SKM-1 (cell line): ENCODE results near the gene TDO2.
"Not testable (repeated sequence)": the region's sequence is repeated elsewhere in the genome, so short reads cannot be mapped to it uniquely, and the experiment has no call there.

Source experiments
- DNase-seq: peaks from one replicate; lab custom pipeline; 2025; ENCODE audit not compliant: unreplicated experiment; lab: John Stamatoyannopoulos, UW

The TDO2 gene

DNA sequence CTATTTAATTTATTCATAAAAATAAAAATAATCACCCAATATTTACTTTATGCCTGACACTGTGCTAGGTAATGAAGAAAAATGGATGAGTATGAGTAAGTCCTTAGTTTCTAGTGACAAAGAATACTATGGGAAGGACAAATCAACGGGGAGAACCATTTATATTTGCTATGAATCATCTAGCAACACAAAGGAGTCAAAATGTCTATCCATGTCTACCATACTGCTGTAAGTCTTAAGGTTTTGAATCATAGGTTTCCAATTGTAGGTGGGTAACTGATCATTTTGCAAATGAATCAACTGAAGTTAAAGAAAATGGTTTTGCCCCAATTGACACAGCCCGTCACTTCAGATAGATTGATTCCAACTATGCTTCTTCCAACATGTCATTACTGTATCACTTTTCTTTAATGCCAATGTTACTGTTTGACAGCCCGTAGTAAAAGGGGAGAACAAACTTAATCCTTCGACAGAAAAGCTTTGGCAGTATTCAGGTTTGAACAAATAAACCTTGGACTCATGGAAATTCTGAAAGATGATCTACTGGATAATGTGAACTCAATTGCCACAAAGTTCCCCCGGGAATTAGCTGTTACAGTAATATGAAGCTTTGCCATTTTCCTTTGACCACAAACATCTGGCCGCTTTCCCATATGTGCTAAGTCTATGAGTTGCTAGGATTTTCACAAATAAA lies 3.2 kb downstream of the TDO2 start:
- no peak for DNase-seq

DNA sequence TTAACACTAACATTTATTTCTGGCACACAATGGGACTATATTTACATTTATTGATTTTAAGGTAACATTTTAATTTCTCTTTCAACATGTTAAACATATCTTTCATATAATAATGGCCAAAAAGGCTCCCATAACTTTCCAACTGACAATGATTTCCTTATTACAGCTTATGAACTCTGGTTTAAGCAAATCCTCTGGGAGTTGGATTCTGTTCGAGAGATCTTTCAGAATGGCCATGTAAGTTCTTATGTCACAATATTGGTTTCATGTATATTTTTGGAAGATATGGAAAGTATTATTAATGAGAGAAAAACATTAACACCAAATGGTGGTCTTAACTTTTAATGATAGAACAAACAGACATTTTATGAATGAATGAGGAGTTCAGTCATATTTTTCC lies 4.1 kb downstream of the TDO2 start:
- no peak for DNase-seq

DNA sequence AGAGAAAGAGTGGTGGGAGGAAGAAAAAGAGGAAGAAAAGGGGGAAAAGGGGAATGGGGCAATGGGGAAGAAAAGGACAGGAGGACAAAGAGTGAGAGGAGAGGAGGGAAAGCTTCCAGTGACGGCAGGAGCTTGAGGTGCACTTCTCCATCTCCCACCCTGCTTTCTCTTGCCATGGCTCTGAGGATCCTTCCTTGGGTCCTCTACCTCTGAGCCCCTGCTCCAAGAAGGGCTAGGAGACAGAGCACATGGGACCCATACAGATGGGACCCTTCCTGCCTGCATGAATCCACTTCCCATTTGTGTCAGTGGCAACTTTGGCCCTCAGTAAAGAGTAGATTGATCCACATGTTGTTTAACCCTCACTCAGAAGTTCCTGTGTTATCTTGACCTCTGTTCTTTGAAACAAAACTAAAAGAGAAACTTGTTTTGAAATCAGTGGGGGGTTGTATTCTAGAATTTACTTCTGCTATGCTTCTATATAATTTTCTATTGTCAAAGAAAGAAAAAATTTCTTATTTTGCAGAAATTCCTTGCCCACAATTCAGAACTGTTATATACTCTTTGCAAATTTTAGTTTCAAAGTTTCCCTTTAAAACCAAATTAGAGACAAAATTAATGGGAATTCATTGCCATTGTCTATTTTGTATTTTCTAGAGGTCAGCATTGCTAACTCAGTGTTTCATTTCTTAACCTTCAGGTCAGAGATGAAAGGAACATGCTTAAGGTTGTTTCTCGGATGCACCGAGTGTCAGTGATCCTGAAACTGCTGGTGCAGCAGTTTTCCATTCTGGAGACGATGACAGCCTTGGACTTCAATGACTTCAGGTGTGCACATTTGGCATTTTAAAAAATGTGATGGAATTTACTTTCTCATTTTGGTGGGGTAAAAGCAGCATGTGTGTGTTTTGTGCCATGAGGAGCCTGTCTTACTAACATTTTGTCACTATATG lies 5.0 kb downstream of the TDO2 start:
- DNase-seq: no peak

DNA sequence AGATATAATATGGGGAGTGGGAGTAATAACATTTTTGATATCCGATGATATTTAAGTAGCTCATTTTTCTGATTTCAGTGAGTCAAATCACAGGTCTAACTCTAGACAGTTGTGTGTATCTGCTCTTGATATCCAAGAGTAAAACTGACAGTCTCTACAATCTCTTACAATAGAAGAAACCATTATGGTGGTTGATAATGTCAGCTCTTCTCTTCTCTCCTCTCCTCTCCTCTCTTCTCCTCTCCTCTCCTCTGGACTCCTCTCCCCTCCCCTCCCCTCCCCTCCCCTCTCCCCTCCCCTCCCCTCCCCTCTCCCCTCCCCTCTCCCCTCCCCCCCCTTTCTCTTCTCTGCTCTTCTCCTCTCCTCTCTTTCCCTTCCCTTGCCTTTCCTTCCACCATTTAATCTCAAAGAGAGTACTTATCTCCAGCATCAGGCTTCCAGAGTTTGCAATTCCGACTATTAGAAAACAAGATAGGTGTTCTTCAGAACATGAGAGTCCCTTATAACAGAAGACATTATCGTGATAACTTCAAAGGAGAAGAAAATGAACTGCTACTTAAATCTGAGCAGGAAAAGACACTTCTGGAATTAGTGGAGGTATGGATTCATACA lies 6.2 kb downstream of the TDO2 start:
- DNase-seq: no peak

DNA sequence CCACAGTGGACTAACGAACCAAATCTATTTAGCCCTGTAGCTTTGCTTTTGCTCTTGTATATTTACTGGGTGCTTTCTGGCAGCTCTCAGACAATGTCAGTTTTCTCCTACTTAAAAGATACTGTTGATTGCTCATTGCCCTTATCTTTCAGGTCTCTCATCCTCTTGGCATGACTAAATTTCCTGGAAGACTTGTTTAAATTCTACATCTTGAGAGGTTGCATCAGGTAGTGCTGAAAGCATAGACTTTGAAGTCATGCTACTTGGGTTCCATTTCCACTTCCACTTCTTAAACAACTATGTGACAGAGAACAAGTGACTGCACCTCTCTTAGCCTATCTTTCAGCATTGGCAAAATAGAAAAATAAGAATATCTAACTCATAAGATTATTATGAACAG lies 8.4 kb downstream of the TDO2 start:
- no peak for DNase-seq

DNA sequence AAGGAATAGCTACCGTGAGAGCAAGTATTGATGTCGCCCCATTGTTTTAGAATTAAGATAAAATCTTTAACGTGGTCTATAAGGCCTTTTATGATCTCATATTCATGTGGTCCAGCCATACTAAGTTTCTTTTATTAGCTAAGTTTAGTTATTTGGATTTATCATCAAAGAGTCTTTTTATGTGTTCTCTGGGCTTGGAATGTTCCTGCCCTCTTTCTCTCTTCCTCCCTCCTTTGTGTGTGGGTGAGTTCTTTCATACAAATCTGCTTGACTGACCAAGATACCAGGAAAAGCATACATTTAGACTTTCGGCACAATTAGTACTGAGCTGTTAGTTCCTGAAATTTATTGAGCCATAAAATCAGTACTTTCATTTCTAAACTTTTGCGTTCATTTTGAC lies 11.3 kb downstream of the TDO2 start:
- no peak for DNase-seq

DNA sequence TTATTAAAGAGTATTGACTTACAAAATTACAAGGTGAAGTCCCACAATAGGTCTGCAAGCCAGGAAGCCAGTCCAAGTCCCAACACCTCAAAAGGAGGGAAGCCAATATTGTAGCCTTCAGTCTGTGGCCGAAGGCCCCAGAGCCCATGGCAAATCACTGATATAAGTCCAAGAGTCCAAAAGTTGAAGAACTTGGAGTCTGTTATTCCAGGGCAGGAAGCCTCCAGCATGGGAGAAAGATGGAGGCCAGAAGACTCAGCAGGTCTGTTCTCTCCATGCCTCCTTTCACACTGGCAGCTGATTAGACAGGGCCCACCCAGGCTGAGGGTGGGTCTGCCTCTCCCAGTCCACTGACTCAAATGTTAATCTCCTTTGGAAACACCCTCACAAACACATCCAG lies 18.1 kb downstream of the TDO2 start:
- no peak for DNase-seq

DNA sequence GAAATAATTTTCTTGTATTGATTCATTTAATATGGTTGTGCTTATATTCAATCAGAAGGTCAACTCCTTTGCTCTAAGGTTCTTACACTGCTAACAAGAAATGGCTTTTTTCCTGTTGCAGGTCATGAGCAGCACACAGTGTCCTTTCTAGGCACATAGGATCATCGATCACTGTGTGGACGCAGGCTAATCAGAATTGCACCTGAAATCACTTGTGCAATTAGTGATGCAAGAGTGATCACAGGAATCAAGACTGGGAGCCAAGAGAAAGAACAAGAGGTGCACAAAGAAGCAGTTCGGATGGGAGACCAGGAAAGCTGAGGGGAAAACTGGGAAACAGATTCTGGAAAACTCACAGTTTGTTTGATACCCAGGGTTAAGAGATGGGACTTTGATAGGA lies 21.1 kb downstream of the TDO2 start:
- DNase-seq: no peak

DNA sequence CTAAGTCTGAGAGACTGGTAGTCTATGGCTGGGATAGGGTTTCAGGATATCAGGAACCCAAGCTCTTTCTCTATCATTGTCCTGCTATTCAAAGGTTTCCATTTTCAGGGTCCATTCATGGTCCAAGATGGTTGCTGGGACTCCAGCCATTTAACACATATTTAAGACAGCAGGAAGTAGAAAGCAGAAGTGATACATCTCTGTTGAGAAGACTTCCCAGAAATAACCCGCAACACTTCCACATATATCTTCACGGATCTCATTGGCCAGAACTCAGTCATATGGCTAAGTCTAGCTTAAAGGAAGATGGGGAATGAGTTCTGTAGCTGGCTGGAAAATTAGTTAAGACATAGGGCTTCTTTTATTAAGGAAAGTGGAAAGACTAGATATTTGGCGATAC lies 26.3 kb downstream of the TDO2 start:
- no peak for DNase-seq

DNA sequence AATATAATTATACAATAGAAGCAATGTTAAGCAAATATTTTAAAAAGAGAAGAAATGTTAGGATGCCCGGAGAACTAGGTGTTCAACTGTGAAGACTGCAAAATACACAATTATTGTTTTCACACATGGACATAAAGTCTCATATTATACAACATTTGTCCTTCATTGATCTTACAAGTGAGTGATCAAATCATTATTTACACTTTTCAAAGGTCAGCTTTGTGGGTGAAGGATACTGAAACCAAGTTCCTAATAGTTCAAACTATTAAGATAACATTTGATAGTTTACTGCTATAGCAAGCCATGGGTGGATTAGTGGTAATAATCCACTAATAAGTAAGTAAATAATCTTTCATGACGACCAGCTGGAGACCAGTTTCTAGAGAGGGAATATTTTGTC lies 26.8 kb downstream of the TDO2 start:
- no peak for DNase-seq

DNA sequence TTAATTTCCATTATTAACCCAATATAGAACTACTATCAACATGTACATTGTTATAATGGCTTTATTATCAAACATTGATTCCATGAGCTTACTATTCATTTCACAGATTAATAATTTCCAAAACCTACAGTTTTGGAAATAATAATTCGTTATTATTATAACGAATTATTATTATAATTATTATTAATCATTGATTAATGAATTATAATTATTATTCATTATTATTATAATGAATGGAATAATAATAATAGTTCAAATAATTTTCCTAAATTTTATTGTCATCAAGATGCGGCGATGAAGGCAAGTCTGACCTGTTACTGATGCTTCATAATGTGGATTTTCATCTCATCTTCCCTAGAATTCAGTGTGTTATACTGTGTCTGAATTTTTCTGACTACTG lies 28.1 kb downstream of the TDO2 start:
- no peak for DNase-seq

DNA sequence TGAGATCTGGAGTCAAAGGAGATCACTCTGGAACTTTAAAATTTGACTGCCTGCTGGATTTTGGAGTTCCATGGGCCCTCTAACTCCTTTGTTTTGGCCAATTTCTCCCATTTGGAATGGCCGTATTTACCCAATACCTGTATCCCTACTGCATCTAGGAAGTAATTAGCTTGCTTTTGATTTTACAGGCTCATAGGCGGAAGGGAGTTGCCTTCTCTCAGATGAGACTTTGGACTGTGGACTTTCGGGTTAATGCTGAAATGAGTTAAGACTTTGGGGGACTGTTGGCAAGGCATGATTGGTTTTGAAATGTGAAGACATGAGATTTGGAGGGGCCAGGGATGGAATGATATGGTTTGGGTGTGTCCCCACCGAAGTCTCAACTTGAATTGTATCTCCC lies 31.1 kb downstream of the TDO2 start:
- DNase-seq: not testable (repeated sequence)

DNA sequence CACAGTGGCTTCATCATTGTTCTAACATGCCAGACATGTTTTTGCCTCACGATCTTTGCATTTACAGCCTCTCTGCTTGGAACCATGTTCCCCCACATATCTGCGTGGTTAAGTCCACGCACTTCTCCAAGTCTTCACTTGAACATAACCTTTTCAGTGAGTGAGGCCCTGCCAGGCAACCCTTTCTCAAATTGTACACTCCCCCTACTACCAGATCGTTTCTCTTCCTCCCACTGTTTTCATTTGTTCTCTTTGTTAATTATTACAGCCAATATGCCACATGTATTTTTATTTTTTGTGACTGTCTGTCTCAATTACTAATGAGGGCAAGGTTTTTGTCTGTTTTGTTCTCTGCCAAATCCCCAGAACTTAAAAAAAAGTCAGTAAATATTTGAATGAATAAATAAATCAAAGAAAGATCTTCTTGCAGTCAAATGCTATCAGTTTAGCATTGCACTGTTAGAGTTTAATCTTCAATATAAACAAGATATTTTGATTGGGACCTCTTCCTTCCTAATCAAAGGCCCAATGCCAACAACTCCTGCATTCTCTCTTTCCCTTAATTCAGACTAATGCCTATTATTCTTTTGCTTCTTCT lies 32.0 kb downstream of the TDO2 start:
- DNase-seq: no peak

DNA sequence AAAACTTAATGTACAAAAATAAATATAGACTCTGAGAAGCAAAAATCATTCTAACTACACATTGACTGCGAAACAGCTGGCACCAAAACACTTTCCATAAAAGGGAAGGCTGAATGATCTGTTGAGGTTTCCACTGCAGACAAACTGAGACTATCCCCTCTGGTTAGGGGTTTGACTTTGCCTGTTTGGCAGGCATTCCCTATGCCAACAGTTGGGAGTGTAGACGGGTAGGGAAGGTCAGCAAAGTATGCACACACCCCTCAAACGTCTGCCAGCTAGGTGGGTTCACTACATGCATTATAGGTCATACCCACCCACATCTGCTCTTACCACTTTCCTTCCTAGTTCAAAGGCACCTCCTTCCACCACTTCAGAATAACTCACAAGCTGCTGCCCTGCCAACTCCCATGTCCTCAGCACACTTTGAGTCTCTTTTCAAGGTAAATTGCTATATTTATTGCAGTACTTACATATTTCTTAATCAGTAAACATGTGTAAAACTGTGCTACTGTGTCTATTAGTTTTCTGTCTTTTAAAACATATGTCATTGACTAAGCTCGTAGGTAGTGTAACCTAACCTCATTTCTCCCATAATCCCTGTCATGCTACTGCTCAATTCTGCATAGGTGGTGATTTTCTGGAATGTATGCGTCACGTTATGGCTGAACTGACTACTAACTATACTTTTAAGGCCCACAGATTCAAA lies 37.7 kb downstream of the TDO2 start:
- no peak for DNase-seq

DNA sequence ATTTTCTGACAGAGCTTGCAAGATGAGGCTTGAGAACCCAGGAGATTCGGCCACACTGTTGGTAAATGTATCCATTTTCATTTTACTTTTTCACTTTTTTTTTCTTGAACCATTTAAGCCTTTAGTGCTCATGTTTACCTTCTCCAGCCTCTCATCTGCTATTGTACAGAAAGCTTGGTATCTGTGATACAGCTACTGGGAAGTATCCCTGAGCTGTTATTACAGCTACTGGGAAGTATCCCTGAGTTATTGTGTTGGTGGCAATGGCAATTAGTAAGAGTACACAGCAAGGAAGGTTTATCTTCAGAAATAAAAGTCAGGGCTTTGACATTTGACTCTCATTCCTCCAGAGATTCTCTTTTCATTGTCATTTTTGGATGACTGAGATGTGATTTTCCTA lies 38.3 kb downstream of the TDO2 start:
- DNase-seq: no peak

DNA sequence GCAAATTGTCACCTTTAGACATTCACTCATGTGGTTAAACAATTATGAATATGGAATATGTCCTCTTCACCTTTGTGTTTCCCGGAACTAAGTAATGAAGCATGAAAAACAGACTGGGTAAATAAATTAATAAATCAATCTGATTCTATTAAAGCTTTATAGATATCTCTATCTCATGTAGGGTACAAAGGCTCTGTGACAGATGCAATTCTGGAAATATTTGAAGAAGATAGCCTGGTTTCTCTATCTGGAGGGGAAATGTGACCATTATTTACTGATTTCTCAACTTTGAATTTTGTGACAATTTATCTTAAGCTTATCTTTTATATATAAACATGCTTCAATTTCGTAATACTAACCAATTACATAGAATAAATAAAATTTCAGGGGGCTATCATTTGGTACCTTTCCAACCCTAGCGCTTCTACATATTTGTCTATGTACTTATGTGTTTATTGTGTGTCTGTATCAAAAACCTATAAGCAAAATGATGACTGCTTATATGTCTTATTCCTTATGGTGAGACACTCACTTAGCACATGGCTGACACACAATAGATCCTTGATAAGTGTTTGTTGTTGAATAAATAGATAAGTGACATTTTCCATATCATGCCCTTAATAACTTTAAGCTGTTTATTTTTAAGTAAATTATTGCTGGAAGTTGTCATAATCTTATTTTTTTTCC lies 40.3 kb downstream of the TDO2 start:
- DNase-seq: no peak

DNA sequence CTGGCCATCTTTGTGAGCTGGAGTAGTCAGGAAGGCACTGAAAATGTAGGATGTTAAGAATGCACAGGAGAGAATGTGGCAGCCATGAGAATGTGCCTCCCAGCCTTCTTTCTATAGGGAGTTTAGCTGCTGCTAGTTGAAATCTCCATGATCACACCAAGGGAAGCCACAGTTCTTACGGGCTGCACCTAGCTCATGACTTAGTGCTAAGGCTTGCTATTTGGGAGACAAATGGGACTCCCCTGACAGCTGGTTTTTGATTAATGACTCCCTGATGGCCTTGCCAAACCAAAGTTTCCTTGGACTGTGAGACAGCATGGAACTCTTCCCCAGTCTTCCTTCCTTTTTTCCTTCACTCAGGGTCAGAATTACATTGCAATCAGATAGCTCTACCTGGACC lies 41.0 kb downstream of the TDO2 start:
- DNase-seq: no peak

DNA sequence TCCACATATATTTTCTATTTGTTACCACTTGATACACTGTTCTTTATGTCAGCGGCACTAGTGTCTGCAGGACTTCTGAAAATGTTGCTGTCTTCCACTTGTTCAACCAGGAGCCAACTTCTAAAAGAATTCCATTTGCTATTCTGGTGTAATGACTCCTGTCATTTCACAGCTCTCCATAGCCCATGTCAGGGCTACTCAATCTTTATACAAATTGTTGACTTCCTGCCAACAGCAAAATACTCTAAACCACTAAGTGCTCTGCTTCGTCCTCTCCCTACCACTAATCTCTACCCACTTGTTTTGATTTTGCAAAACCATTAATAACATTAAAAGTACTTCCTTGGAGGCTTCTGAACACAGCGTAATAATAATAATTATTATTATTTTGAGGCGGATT lies 43.0 kb downstream of the TDO2 start:
- no peak for DNase-seq

DNA sequence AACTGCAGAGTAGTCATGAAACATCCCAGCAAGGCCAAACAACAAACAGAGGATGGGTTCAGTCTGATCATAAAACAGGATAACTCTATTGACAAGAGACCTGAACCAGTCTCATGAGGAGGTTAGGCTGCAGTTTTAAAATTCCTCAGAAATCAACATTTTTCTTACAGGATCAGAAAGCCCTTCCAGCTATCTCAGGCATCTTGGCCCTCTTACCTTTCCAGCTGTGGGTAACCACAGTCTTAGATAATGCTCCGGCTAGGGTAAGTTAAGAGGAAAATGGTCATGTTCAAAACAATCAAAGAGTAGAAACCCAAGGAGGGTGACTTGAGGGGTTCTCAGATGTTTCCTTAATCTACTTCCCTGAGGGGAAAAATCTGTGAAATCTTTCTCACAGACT lies 45.0 kb downstream of the TDO2 start:
- no peak for DNase-seq

DNA sequence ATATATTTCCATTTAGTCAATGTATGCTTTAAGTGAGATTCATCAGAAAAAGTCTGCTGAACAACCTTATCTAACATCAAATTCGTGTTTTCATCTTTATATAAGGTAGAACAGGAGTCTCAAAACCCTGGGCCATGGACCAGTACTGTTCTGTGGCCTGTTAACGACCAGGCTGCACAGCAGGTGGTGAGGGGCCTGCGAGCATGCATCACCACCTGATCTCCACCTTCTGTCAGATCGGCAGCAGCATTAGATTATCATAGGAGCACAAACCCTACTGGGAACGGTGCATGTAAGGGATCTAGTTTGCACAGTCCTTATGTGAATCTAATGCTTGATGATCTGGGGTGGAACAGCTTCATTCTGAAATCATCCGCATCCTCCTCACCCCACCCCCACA lies 47.0 kb downstream of the TDO2 start:
- no peak for DNase-seq

DNA sequence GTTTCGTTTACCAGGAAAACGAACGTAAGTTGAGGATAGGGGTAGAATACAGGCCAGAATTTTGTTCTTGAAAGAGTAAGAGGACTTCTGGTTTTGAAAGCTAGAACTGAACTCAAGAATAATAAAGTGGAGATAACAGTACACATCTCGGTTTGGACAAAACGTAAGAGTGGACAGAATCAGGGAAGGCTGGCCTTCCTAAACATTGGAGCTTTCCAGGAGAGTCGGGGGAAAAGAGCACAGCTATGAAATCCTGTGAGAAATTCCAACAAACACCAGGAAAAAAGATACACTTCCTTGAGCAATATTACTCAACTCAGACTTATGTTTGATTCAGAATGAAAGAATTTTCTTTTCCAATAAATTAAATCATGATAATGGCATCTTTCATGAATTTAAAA lies 49.0 kb downstream of the TDO2 start:
- DNase-seq: no peak
